ENCODE data around the gene AICDA. TPM values are rescaled to one million over a fixed set of nuclear protein-coding genes. Genes with fewer than 3 reads are reported as not detected.
"Not testable (repeated sequence)": the region's sequence is repeated elsewhere in the genome, so short reads cannot be mapped to it uniquely, and the experiment has no call there.

The AICDA gene
- total RNA-seq, 1 donor from 2014 or later: 0.75 TPM

- TF ChIP-seq CTCF (IDR thresholded peaks at IDR 0.05): no peak
- ATAC-seq: no peak
- intact Hi-C loops (cut with DNase I): no loop called here
- no peaks in the 10 kb centered on the region for H3K36me3 ChIP-seq
- no peaks in the 10 kb centered on the region for H3K27me3 ChIP-seq
- H3K4me1 ChIP-seq: no peaks in the 10 kb centered on the region
- no peak overlapping the region for H3K27ac ChIP-seq
- no peaks in the 10 kb centered on the region for H3K9me3 ChIP-seq
- DNase-seq: no peak
- H3K4me3 ChIP-seq: no peak overlapping the region
These were observed 26.3 kb upstream of the AICDA start for GRCh38 chr12:8638951-8639350.

DNA sequence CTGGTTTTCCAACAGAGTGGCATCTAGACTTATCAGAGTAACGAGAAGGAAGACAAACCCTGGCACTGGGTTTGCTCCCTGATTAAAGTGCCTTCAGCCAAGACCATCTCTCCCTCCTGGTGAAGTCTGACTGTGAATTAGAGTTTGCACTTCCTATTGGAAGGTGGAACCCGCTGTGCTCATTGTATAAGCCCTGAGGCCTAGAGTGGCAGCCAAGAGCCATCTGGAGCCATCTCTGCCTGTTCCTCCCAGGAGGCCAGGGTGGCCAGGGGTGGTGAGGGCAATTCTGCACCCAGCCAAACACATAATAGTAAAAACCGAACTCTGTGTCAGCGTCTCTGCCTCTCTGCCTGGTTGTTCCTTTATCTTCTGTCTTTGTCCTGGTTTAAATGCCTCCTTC lies 25.0 kb upstream of the AICDA start:
- Histone ChIP-seq H3K9me3 (no peaks in the 10 kb centered on the region), H3K27me3 (no peaks in the 10 kb centered on the region), H3K4me1 (no peaks in the 10 kb centered on the region), H3K36me3 (no peaks in the 10 kb centered on the region), H3K4me3 (no peak overlapping the region), H3K27ac (no peak overlapping the region)
- DNase-seq: no peak
- TF ChIP-seq CTCF (IDR thresholded peaks at IDR 0.05): no peak
- intact Hi-C loops (cut with DNase I): no loop called here
- ATAC-seq: no peak

DNA sequence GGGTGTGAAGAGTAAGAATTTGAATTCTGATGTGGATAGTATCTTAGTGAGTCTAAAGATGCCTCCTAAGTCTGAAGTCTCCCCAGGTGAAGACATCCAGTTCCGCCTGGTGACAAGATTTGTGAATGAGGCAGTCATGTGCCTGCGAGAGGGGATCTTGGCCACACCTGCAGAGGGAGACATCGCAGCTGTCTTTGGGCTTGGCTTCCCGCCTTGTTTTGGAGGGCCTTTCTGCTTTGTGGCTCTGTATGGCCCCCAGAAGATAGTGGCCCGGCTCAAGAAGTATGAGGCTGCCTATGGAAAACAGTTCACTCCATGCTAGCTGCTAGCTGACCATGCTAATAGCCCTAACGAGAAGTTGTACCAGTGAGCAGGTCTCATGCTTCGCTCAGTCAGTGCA lies 24.6 kb upstream of the AICDA start:
- Histone ChIP-seq H3K4me3 (no peak overlapping the region), H3K27ac (no peak overlapping the region), H3K4me1 (no peaks in the 10 kb centered on the region), H3K27me3 (no peaks in the 10 kb centered on the region), H3K36me3 (no peaks in the 10 kb centered on the region), H3K9me3 (no peaks in the 10 kb centered on the region)
- no peak for TF ChIP-seq CTCF (IDR thresholded peaks at IDR 0.05)
- ATAC-seq: no peak
- no peak for DNase-seq
- intact Hi-C loops (cut with DNase I): no loop called here

GRCh38 chr12:8636581-8636980 lies 23.9 kb upstream of the AICDA start:
- Histone ChIP-seq H3K27ac (no peak overlapping the region), H3K4me1 (no peaks in the 10 kb centered on the region), H3K4me3 (no peak overlapping the region), H3K36me3 (no peaks in the 10 kb centered on the region), H3K27me3 (no peaks in the 10 kb centered on the region), H3K9me3 (no peaks in the 10 kb centered on the region)
- no peak for TF ChIP-seq CTCF (IDR thresholded peaks at IDR 0.05)
- ATAC-seq (no peak), DNase-seq (no peak)
- intact Hi-C loops (cut with DNase I): no loop called here

DNA sequence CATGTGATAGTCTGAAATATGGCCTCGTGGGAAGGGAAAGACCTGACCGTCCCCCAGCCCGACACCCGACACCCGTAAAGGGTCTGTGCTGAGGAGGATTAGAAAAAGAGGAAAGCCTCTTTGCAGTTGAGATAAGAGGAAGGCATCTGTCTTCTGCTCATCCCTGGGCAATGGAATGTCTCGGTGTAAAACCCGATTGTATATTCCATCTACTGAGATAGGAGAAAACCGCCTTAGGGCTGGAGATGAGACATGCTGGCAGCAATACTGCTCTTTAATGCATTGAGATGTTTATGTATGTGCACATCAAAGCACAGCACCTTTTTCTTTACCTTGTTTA lies 23.3 kb upstream of the AICDA start:
- H3K4me1 ChIP-seq; H3K27ac ChIP-seq; H3K27me3 ChIP-seq; H3K36me3 ChIP-seq; H3K9me3 ChIP-seq; intact Hi-C loops (cut with DNase I); H3K4me3 ChIP-seq; DNase-seq; ATAC-seq: not testable (repeated sequence)

DNA sequence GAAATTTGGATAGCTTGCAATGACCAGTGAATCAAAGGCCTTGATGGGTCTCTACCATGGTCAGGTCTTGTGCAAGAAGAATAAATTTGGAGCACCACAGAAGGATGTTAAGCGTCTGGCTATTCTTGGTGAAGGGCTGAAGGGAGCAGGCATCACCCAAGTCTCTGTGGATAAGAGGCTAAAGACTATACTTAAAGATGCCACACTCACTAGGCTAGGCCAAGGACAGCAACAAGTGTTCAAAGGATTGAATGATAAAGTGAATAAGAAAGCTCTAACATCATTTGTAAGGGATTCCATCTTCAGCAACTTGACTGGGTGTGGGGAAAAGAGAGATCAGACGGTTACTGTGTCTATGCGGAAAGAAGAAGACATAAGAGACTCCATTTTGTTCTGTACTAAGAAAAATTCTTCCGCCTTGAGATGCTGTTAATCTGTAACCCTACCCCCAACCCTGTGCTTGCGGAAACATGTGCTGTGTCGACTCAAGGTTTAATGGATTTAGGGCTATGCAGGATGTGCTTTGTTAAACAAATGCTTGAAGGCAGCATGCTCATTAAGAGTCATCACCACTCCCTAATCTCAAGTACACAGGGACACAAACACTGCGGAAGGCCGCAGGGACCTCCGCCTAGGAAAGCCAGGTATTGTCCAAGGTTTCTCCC lies 22.8 kb upstream of the AICDA start:
- H3K36me3 ChIP-seq; H3K27ac ChIP-seq; H3K4me1 ChIP-seq; DNase-seq; H3K27me3 ChIP-seq; intact Hi-C loops (cut with DNase I); H3K4me3 ChIP-seq; ATAC-seq; H3K9me3 ChIP-seq: not testable (repeated sequence)

- DNase-seq: no peak
- TF ChIP-seq CTCF (IDR thresholded peaks at IDR 0.05): no peak
- no peak overlapping the region for H3K27ac ChIP-seq
- H3K36me3 ChIP-seq: no peaks in the 10 kb centered on the region
- H3K4me3 ChIP-seq: no peak overlapping the region
- ATAC-seq: no peak
- no peaks in the 10 kb centered on the region for H3K27me3 ChIP-seq
- H3K9me3 ChIP-seq: no peaks in the 10 kb centered on the region
- no peaks in the 10 kb centered on the region for H3K4me1 ChIP-seq
- intact Hi-C loops (cut with DNase I): no loop called here
These were observed 17.5 kb upstream of the AICDA start for GRCh38 chr12:8630131-8630530.

Measured in upper lobe of right lung (tissue), 1 donor.